Choroid plexus epithelial cell (primary cell): ENCODE measurements around the gene PAPSS2.

ENCODE experiments used
- DNase-seq: peaks from one replicate; pipeline ENCODE4 v3.0.0-alpha.2; 2010; ENCODE audit warnings: low read depth
- H3K4me3 ChIP-seq: 2 replicates; pipeline ENCODE4 v1.5.1; 2011; ENCODE audit warnings: low read depth, mild to moderate bottlenecking, control low read depth, low read length, moderate library complexity
- CTCF ChIP-seq: conservative IDR thresholded peaks from 2 replicates; pipeline ENCODE4 v1.5.1; 2011; ENCODE audit warnings: low read depth, mild to moderate bottlenecking, control low read depth, inconsistent platforms, low read length, moderate library complexity

Gene PAPSS2

GRCh38 chr10:87703771-87704170 lies 44.1 kb downstream of the PAPSS2 start:
- no peak for DNase-seq
- TF ChIP-seq CTCF: no peak
- H3K4me3 ChIP-seq: no peak overlapping the region

- peak; percentile 33 for DNase-seq
- H3K4me3 ChIP-seq: no peak overlapping the region
- no peak for TF ChIP-seq CTCF
Observed at GRCh38 chr10:87705339-87705738, 45.7 kb downstream of the PAPSS2 start.

- TF ChIP-seq CTCF: no peak
- no peak overlapping the region for H3K4me3 ChIP-seq
- DNase-seq: no peak
Observed at GRCh38 chr10:87706731-87707130, 47.1 kb downstream of the PAPSS2 start.

- no peak for DNase-seq
- no peak for TF ChIP-seq CTCF
- no peak overlapping the region for H3K4me3 ChIP-seq
Observed at GRCh38 chr10:87707254-87707653, 47.6 kb downstream of the PAPSS2 start.

GRCh38 chr10:87712913-87713616 lies 53.4 kb downstream of the PAPSS2 start:
- H3K4me3 ChIP-seq: no peak overlapping the region
- TF ChIP-seq CTCF: no peak
- DNase-seq: no peak

- H3K4me3 ChIP-seq: no peak overlapping the region
- TF ChIP-seq CTCF: no peak
- no peak for DNase-seq
Observed at GRCh38 chr10:87713707-87714106, 54.0 kb downstream of the PAPSS2 start.
